Mononuclear cell (primary cell): ENCODE results near the gene SLC23A1. TPM values are rescaled to one million over a fixed set of nuclear protein-coding genes. Genes with fewer than 3 reads are reported as not detected.
"Not testable (repeated sequence)": the region's sequence is repeated elsewhere in the genome, so short reads cannot be mapped to it uniquely, and the experiment has no call there.

Experiments
- H3K27me3 ChIP-seq: 2 replicates; pipeline ENCODE4 v1.6.0; 2011; ENCODE audit warnings: low read length, control low read depth; ENCODE audit not compliant: insufficient read depth
- H3K4me1 ChIP-seq: 2 replicates; pipeline ENCODE4 v1.5.1; 2011; ENCODE audit warnings: mild to moderate bottlenecking, low read length, control low read depth; ENCODE audit not compliant: insufficient read depth
- H3K4me3 ChIP-seq: 2 replicates; pipeline ENCODE4 v1.5.1; 2011; ENCODE audit warnings: mild to moderate bottlenecking, low read length, moderate library complexity
- H3K9me3 ChIP-seq: 2 replicates; pipeline ENCODE4 v1.5.1; 2011; ENCODE audit warnings: low read depth, mild to moderate bottlenecking, control low read depth, low read length
- total RNA-seq: library from RNA; depleted of rRNA; stranded (reverse); fragments of >200 nt; gene quantifications from one replicate; pipeline ENCODE4 v1.2.3, GENCODE V29; 2012

SLC23A1 gene
- total RNA-seq, 1 donor = not detected

DNA sequence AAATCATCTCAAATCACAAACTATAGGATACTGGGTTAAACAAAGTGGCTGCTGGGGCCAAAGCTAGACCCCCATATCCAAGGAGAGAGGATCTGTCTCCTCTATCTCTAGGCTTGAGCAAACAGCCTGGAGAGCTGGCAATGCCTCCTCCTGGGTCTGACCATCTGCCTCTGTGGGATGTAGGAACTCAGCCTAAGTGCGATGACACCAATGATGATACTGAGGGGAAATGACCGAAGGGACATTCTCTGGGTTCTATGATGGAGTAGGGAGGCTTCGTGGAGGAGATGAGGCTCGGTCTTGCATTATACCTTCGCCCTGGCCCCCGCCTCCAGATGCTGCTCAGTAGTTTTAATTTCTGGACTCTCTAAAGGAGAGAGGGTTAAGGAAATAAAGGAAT is 30.1 kb upstream of the SLC23A1 start:
- H3K27me3 ChIP-seq = no peaks in the 10 kb centered on the region
- no peaks in the 10 kb centered on the region for H3K9me3 ChIP-seq
- peaks cover 7% of the 10 kb centered on the region for H3K4me1 ChIP-seq
- no peak overlapping the region for H3K4me3 ChIP-seq

DNA sequence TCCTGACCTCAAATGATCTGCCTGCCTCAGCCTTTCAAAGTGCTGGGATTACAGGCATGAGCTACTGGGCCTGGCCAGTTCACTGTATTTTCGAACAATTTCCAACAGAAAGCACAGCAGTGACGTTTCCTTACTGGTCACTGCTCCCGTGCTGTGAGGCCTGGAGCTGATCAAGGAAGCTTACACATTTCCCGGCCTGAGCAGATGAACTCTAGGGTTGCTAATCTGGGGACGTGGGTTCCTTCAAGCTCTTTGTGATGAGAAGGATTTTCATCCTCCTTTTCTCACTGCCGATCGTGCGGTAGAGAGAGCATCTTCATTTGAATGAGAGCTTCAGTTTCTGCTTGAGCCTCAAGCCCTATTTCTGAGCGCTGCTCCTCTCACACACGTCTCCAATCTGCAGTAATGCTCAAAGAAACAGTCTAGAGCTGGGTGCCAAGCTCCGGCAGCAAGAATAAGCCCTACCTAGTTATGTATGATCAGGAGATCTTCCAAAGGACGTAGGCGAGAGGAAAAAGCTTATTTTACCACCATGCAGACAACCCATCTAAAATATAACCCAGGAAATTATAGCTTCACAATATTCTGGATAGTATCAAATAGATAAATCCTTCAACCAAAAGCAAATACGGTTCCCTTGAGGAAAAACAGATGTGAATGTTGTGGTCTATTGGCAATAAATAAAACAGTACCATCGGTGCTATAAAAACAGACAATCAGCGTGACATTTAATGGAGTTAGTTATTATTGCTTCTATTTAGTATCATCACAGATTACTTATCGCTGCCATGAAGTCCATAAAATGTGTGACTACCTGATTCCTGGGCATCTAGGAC is 28.1 kb upstream of the SLC23A1 start:
- Histone ChIP-seq H3K4me1 (peaks cover 19% of the 10 kb centered on the region), H3K9me3 (no peaks in the 10 kb centered on the region), H3K27me3 (no peaks in the 10 kb centered on the region), H3K4me3 (no peak overlapping the region)

DNA sequence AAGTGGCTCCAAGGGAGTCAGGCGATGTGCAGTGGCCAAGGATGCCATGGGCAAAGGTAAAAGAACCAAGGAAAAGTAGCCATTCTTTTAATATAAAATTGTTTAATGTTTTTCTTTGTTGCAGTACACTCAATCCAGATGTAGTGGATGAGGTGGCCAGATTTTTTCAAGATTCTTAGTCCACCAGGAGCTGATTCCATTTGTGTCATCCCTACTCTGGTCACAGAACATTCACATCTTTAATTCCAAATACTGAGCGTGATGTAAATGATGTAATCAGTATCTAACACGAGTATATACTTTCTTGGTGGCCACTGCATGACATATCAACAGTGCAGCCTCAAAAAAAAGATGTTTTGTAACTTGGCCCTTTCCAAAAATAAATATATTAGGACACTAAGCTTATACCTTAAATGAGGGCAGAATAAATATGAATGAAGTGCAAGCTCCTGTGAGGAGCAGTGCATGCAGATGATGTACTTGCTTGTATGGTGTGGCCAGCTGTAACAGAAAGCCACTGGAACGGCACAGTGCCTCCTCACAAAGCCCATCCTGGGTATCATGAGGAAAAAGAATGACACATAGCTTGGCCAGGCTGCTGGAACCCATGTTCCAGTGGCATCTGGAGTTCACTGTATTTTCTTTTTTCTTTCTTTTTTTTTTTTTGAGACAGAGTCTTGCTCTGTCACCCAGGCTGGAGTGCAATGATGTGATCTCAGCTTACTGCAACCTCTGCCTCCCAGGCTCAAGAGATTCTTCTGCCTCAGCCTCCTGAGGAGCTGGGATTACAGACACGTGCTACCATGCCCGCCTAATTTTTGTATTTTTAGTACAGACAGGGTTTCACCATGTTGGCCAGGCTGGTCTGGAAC is 27.3 kb upstream of the SLC23A1 start:
- Histone ChIP-seq H3K27me3 (no peaks in the 10 kb centered on the region), H3K4me3 (no peak overlapping the region), H3K9me3 (no peaks in the 10 kb centered on the region), H3K4me1 (peaks cover 17% of the 10 kb centered on the region)

GRCh38 chr5:139409116-139409515 is 26.0 kb upstream of the SLC23A1 start:
- not testable (repeated sequence) for H3K4me3 ChIP-seq, H3K27me3 ChIP-seq, H3K9me3 ChIP-seq
- H3K4me1 ChIP-seq = peaks cover 21% of the 10 kb centered on the region

DNA sequence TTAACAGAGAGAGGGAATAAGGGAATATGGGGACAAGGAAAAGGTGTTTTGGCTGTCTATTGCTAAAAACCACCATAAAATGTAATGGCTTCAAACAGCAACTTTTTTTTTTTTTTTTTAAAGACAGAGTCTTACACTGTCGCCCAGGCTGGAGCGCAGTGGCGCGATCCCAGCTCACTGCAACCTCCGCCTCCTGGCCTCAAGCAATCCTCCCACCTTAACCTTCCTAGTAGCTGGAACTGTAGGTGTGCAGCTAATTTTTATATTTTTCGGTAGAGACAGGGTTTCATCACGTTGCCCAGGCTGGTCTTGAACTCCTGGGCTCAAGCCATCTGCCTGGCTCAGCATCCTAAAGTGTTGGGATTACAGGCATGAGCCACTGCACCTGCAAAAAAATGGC is 25.1 kb upstream of the SLC23A1 start:
- no peak overlapping the region for H3K4me3 ChIP-seq
- H3K27me3 ChIP-seq = no peaks in the 10 kb centered on the region
- H3K4me1 ChIP-seq = peaks cover 27% of the 10 kb centered on the region
- no peaks in the 10 kb centered on the region for H3K9me3 ChIP-seq

DNA sequence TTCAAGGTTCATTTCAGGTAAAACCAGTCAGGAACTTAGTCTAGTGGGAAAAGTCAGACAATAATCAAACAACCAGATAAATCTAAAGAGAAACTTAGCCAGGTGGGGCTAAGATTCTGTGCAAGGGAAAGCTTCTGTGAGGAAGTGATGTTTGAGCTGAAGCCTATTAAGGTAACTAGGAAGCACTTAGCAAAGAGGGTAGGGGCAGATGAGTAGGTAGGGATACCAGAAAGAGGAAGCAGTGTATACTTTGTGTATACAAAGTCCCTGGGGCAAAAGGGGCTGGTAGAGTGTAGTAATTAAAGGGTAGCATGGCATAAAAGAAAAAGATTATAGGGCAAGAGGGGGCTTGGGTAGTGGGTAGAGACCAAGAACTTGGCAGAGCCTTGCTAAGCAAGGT is 24.4 kb upstream of the SLC23A1 start:
- Histone ChIP-seq H3K4me3 (no peak overlapping the region), H3K9me3 (no peaks in the 10 kb centered on the region), H3K4me1 (peaks cover 32% of the 10 kb centered on the region), H3K27me3 (no peaks in the 10 kb centered on the region)

DNA sequence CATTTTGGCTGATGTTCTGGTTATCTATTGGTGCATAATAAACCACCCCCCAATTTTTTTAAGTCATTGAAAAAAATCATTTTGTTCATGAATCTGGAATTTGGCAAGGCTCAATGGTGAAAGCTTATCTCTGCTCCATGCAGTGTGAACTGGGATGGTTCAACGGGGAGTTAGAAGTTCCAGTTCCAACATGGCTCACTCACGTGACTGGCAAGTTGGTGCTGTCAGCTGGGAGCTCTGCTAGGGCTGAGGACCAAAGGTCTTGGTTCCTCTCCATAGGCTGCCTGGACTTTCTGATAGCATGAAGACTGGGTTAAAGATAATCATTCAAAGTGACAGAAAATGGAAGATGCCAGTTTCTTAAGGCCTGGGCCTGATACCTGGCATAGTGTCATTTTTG is 23.9 kb upstream of the SLC23A1 start:
- Histone ChIP-seq H3K27me3 (no peaks in the 10 kb centered on the region), H3K9me3 (no peaks in the 10 kb centered on the region), H3K4me3 (no peak overlapping the region), H3K4me1 (peaks cover 32% of the 10 kb centered on the region)

DNA sequence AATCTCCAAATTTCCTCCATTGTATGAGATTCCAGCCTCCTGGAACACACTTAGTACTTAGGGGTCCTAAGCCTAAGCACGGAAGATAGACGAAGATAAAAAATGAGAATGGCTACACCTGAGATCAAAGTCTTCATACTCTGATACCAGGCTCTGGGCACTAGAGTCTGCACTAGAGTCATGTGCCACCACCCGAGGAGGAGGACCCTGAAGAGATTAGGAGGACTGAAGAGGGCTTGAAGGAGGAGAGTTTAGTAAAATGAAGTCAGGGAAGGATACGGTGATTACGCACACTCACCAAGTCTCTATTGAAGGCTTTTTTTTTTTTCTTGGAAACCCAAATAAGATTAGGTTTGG is 21.4 kb upstream of the SLC23A1 start:
- H3K4me3 ChIP-seq = peak overlapping the region; percentile 60
- H3K27me3 ChIP-seq = no peaks in the 10 kb centered on the region
- H3K9me3 ChIP-seq = no peaks in the 10 kb centered on the region
- H3K4me1 ChIP-seq = peaks cover 32% of the 10 kb centered on the region

DNA sequence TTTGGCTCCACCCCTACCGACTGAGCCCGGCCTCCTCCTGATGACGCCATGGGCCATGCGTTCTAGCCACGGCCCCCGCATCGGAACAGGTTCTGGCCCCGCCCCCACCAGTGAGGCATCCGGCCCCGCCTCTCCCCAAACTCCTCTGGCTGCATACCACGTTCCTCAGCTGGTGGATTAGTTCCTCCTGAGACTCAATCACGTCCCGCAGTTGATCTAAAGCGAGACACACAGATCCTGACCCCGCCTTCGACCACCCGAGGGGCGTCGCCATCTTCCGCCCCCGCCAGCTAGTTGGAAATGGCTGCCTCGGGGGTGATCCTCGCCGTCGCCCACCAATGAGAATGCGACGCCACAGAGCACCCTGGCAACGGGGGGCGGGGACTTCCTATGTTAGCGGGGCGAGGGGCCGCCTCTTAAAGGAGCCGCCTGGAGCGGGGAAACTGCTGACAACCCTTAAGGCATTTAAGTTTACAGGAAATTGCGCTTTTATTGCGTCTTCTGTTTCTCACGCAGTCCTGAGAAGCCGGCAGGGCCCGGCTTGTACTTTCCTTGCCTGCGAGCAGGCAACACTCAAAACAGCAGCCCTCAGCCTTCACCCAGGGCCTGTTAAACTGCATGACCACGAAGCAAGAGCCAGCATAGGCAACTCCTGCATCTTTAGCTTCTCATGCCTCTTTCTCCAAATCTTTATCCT is 20.8 kb upstream of the SLC23A1 start, which contains the start of gene SPATA24:
SPATA24 (minus strand) TSS at position 303 of the 697 bp plus-strand sequence; CDS start at position 274, 29 bp downstream.
- Histone ChIP-seq H3K4me3 (peak within 1 kb of the TSS; percentile 60), H3K27me3 (no peaks in the 10 kb centered on the region), H3K9me3 (no peaks in the 10 kb centered on the region), H3K4me1 (peaks cover 32% of the 10 kb centered on the region)

- no peaks in the 10 kb centered on the region for H3K9me3 ChIP-seq
Observed at GRCh38 chr5:139403418-139403786, 20.3 kb upstream of the SLC23A1 start.

GRCh38 chr5:139402561-139403158 is 19.6 kb upstream of the SLC23A1 start:
- Histone ChIP-seq H3K4me1 (peaks cover 24% of the 10 kb centered on the region), H3K9me3 (no peaks in the 10 kb centered on the region), H3K4me3 (no peak overlapping the region), H3K27me3 (no peaks in the 10 kb centered on the region)

More at GRCh38 chr5:139403418-139403786, 20.3 kb upstream of the SLC23A1 start:
- H3K27me3 ChIP-seq = no peaks in the 10 kb centered on the region
- peaks cover 31% of the 10 kb centered on the region for H3K4me1 ChIP-seq
- H3K4me3 ChIP-seq = peak overlapping the region; percentile 60

GRCh38 chr5:139401546-139401945 is 18.4 kb upstream of the SLC23A1 start:
- H3K9me3 ChIP-seq = no peaks in the 10 kb centered on the region
- no peaks in the 10 kb centered on the region for H3K27me3 ChIP-seq
- peaks cover 17% of the 10 kb centered on the region for H3K4me1 ChIP-seq
- H3K4me3 ChIP-seq = no peak overlapping the region

DNA sequence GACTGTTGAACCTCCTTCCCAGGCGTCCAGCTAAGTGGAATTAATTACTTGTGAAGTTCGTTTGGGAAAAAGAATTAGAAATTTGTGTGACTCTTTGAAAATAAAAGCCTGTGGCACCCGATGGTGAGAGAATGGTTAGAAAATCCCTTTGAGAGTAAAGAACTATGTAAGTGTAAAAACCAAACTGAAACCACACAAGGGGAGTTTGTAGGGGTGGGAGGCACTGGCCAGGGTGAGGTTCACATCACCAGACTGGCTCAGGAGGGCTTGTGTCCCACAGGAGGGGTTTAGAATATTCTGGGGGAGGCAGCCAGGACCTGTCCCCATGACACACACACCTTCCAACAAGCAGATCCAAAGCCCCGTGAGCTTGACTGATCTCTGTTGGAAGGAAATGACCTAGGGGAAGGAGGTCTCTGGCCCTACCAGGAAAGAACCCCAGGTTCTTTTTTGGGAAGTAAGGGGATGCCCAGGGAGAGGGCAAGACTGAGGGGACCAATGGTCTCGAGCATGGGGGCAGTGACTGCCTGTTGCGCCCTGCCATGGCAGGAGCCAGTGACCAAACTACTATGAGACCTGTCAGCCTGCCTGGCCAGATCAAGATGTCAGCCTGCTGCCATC is 16.5 kb upstream of the SLC23A1 start:
- Histone ChIP-seq H3K27me3 (no peaks in the 10 kb centered on the region), H3K4me1 (peaks cover 16% of the 10 kb centered on the region), H3K9me3 (no peaks in the 10 kb centered on the region), H3K4me3 (no peak overlapping the region)

DNA sequence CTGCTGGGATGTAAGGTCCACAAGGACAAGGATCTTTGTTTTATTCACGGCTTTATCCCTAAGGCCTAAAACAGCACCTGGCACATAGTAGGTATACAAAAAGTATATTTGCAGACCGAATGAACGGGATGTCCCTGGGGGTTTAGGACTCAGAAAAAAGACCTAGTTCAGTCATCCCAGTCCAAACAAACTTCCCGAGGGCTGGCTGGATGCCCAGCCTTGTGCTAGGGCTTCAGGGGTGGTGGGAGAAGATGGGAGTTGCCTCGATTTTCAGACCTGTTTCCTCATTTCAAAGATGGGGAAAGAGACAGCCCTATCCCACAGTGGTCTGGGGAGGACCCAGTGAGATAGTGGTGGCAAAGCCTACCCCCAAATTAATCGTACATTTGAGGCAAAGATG is 14.8 kb upstream of the SLC23A1 start:
- H3K9me3 ChIP-seq = no peaks in the 10 kb centered on the region

More for the DNA sequence above, 14.8 kb upstream of the SLC23A1 start:
- H3K4me3 ChIP-seq = no peak overlapping the region
- peaks cover 10% of the 10 kb centered on the region for H3K27me3 ChIP-seq
- H3K4me1 ChIP-seq = peaks cover 19% of the 10 kb centered on the region
